HG02610 (cell line): ENCODE data around the gene KIF4B.
"Not testable (repeated sequence)": the region's sequence is repeated elsewhere in the genome, so short reads cannot be mapped to it uniquely, and the experiment has no call there.

Experiments used
- ATAC-seq: cut with Tn5 transposase; IDR thresholded peaks from one replicate; pipeline ENCODE4 v1.9.1; 2021; ENCODE audit warnings: mild to moderate bottlenecking, moderate library complexity; ENCODE audit not compliant: unreplicated experiment

KIF4B gene, protein sequence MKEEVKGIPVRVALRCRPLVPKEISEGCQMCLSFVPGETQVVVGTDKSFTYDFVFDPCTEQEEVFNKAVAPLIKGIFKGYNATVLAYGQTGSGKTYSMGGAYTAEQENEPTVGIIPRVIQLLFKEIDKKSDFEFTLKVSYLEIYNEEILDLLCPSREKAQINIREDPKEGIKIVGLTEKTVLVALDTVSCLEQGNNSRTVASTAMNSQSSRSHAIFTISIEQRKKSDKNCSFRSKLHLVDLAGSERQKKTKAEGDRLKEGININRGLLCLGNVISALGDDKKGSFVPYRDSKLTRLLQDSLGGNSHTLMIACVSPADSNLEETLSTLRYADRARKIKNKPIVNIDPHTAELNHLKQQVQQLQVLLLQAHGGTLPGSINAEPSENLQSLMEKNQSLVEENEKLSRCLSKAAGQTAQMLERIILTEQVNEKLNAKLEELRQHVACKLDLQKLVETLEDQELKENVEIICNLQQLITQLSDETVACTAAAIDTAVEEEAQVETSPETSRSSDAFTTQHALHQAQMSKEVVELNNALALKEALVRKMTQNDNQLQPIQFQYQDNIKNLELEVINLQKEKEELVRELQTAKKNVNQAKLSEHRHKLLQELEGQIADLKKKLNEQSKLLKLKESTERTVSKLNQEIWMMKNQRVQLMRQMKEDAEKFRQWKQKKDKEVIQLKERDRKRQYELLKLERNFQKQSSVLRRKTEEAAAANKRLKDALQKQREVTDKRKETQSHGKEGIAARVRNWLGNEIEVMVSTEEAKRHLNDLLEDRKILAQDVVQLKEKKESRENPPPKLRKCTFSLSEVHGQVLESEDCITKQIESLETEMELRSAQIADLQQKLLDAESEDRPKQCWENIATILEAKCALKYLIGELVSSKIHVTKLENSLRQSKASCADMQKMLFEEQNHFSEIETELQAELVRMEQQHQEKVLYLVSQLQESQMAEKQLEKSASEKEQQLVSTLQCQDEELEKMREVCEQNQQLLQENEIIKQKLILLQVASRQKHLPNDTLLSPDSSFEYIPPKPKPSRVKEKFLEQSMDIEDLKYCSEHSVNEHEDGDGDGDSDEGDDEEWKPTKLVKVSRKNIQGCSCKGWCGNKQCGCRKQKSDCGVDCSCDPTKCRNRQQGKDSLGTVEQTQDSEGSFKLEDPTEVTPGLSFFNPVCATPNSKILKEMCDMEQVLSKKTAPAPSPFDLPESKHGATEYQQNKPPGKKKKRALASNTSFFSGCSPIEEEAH

DNA sequence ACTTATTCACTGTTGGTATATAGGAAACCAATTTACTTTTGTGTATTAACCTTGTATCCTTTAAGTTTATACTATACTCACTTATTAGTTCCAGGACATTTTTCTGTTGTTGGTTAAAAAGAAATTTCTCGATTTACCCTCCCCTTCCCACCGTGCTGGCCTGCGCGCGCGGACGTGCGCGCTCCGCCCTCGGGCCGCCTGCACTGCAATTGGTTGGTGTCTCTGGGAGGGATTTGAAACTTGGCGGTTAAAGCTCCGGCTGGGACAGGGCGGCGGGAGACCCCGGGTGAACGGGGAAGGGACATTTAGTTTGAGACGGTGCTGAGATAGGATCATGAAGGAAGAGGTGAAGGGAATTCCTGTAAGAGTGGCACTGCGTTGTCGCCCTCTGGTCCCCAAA lies at the start of gene KIF4B:
TSS of gene KIF4B (plus strand) at position 230 of the 400 bp plus-strand sequence. CDS start at position 335, 105 bp downstream.
- ATAC-seq, result no peak

DNA sequence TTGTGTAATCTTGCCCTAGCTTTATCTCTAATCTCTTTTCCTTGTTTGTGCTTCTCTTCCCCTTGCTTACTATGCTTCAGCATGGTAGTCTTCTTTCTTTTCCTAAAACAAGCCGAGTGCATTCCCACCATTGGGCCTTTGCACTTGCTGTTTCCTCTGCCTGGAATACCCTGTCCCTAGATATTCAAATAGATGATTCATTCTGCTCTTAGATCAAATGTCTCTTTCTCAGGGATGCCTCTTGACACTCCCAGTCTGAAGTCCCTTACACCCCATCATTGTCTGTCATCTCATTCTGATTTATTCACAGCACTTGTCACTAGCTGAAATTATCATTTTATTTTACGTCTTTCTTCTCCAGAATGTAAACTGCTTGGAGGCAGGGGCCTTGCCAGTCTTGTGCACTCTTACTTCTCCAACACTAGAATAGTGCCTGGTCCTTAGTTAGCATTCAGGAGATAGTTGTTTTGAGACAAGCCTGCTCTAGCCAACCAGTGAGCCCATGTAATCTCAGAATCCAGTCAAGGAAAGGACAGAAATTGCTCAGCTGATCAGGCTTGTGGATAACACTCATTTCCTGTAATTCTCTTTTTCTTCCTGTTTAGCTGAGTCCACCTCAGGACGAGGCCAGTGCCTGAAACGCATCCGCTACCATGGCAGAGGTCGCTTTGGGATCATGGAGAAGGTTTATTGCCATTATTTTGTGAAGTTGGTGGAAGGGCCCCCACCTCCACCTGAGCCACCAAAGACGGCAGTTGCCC lies 47.3 kb upstream of the KIF4B start:
- ATAC-seq, result no peak

DNA sequence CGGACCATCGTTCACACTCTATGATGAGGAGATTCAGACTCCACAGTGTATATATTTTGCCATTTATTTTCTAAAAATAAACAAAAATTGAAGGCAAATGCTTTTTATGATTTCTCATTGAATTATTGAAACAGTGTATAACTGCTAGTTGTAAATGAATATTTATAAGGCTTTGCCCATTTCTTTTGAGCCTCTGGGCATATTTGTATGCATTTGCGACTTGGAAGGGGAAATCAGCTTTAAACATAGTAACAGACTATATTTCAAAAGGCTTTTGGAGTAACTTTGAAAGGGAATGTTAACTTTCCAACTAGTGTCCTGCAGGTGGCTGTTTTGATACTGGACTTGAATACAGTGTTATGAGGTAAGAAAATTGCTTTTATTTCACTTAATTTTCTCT lies 46.7 kb upstream of the KIF4B start:
- ATAC-seq, result no peak

DNA sequence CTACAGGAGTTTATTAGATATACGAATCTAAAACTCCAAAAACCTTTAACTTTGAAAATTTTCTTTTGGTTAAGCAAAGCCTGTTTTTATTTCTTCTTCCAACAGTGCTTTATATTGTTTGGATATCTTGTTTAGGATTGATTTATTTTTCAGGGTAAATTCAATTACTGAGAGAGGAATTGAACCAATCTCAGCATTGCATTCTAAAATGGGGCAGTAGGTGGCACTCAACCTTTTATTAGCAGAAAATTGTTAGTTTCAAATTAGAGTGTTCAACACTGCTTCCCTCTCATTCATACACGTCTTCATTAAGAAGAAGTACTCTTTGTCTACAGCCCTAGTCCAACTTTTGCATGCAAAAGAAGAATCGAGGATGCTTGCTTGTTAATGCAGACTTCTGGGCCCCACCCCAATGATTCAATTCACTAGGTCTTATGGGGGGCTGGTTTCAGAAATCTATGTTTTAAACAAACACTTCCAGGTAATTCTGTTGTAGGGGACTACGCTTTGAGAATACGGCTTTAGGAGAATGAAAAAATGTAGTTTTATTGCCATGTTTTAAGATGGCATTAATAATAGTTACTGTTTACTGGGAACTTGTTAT lies 46.0 kb upstream of the KIF4B start:
- no peak for ATAC-seq

DNA sequence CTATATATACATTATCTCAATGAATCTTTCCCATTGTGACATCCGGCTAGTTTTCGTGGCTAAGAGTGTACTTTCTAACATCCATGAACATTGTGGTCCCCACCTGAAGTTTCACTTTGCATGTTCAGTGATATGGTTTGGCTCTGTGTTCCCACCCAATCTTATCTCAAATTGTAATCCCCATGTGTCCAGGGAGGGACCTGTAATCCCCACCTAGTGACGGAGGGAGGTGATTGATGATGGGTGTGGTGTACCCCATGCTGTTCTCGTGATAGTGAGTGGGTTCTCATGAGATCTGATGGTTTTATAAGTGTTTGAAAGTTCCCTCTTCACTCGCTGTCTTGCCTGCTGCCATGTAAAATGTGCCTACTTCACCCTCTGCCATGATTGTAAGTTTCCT lies 44.6 kb upstream of the KIF4B start:
- no peak for ATAC-seq

DNA sequence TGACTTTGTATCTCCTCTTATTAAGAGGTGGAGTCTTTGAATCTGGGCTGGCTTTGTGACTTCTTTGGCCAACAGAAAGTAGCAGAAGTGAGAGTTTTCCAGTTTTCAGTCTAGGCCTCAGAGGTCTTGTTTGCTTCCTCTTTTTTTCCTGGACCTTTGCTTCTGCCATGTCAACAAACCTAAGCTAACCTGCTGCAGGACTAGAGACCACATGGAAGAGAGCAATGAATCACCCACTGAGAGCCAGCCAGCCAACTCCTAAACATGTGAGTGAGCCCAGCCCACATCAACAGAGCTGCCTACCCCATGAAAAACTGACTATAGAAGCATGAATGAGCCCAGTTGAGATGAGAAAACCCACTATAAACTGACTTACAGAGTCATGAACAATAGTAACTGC lies 42.8 kb upstream of the KIF4B start:
- ATAC-seq, result no peak

DNA sequence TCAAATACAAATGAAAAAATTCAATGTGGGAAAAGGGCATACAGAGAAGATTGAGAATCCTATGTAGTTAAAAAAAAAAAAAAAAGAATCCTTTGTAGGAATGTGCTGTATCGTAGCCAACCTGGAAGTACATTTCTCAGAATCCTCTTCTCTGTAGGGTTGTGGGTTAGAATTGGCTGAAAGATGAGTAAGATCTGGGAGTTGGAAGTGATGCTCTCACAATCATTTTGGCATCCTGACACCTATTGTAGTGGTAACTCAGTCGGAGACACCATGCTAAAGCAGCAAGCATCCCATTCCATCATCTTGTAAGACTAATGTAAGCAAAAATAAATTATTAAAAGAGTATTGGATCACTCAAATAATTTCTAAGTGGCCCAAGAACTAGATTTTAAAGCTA lies 42.1 kb upstream of the KIF4B start:
- no peak for ATAC-seq

DNA sequence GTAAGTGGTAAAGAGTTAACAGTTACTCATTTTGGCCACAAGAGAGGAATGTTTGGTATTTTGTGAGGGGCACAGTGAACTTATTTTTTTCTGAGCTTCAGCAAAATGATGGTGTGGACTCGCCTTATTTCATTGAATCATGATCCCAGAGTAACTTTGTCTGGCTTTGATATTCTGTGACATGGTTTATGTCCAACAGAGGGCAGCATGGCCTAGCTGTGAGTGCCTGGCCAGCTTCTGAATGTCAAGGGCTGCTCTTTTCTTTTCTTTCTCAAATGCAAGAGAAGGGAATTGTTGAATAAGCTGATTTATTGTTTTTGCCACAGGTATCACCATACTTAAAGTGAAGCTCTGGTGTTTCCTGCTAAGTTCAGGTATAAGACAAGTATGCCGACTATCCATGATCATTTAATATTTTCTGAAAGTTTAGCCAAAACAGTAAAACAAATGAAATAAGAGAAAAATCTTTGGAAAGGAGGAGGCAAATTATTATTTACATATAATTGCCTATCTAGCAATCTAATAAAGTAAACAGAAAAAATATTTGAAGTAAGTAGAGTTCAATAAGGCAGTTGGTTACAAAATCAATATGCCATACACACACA lies 41.0 kb upstream of the KIF4B start:
- no peak for ATAC-seq

DNA sequence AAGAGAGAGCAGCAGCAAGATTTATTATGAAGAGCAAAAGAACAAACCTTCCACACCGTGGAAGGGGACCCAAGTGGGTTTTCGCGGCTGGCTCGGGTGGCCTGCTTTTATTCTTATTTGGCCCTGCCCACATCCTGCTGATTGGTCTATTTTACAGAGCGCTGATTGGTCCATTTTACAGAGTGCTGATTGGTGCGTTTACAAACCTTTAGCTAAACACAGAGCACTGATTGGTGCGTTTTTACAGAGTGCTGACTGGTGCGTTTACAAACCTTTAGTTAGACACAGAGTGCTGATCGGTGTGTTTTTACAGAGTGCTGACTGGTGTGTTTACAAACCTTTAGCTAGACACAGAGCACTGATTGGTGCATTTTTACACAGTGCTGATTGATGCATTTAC lies 37.5 kb upstream of the KIF4B start:
- ATAC-seq, result not testable (repeated sequence)

DNA sequence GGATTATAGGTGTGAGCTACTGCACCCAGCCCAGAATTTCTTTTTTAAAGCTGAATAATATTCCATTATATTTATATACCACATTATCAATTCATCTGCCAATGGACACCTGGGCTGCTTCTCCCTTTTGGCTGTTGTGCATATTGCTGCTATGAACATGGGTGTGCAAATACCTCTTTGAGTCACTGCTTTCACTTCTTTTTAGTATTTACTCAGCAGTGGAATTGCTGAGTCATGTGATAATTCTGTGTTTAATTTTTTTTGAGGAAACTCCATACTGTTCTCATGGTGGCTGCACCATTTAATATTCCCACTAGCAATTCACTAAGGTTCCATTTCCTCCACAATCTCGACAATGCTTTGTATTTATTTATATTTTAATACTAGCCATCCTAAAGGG lies 36.1 kb upstream of the KIF4B start:
- peak; percentile 52 for ATAC-seq

DNA sequence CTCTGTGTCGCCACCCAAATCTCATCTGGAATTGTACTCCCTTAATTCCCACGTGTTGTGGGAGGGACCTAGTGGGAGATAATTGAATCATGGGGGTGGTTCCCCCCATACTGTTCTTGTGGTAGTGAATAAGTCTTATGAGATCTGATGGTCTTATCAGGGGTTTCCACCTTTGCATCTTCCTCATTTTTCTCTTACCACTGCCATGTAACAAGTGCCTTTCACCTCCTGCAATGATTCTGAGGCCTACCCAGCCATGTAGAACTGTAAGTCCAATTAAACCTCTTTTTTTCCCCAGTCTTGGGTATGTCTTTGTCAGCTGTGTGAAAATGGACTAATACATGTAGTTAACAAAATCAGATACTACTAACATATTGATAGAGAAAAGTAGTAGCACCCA lies 35.3 kb upstream of the KIF4B start:
- not testable (repeated sequence) for ATAC-seq

DNA sequence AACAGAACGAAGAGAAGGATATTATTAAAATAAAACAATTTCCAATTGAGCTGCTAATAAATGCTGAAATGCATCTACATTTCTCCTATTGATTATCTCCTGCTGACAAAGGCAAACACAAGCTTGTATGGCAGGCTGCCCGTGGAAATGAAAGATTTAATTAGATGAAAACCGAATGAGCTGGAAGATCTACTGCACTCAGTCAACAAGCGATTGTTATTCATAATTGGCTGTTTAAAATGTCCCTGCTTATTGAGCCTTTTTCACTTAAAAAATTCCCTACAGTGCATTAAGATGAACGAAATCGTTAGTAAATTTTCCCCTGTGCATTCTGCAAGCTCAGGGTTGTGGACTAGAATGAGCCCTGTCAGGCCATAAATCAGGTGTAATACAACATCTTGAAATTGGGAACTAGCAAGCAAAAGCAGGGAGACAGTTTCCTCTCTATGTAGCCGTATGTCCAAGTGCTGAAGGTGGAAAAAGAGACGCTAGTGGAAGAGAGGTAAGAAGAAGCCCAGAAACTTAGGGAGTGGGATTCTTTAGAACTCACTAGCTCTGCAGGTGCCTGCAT lies 28.5 kb upstream of the KIF4B start:
- ATAC-seq, result no peak

DNA sequence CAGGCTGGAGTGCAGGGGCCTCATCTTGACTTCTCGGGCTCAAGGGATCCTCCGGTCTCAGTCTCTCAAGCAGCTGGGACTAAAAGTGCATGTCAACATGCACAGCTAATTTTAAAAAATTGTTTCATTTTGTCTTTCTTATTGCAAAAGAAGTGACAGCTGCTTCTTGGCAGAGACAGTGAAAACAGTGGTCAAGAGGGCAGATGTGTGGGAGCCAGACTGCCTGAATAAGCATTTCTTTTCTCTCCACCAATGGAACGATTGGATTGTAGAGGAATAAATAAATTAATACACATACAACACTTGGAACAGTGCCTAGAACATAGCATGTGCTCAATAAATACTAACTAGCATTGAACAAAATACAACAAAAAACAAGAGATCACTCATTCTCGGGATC lies 27.4 kb upstream of the KIF4B start:
- ATAC-seq, result no peak

DNA sequence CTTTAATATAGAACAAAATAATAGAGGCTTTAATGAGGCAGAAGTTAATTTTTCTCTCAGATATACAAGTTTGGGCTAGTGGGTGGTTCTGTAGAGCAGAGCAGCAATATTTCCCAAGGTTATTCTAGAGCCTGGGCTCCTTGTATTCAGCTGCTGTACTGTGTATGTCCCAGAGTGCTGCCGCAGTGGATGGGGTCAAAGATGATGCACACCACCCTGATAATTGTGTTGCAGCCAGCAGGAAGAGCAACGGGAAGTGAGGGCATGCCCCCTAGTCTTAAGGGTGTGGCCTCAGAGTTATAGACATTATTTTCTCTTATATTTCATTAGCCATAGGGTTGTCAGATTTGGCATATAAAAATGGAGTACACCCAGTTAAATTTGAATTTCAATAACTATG lies 23.9 kb upstream of the KIF4B start:
- ATAC-seq, result no peak

DNA sequence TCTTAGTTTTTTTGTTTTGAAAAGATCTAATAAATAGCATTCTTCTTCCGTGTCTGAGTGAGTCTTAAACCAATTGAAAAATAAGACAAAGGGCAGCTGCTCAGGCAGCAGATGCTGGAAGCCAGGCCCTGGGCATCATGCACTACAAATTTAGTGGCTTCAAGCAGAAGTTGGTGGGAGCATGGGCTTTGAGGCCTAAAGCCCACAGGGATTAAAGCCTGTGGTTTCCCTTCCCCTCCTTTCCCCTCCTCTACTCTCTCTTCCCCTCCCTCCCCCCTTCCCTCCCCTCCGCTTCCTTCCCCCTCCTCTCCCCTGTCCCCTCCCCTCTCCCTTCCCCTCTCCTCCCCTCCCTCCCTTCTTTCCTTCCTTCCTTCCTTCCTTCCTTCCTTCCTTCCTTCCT lies 20.1 kb upstream of the KIF4B start:
- no peak for ATAC-seq

DNA sequence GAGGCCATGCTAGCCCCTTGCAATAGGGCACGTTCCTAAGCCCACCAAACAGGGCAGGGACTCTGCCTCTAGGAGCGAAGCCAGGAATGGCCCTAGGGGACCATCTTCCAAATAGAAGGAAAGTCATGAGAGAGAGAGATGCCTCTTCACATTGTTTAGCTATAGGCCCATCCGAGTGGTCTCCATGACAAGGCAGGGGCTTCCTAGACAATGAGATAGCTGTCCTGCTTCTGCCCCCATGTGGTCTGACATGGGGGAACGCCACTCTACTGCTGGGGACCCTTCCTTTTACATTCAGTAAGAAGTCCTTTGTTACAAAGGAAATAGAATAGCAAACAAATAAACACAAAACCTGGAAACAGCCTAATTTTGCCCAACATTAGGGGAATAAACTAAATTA lies 17.9 kb upstream of the KIF4B start:
- no peak for ATAC-seq

DNA sequence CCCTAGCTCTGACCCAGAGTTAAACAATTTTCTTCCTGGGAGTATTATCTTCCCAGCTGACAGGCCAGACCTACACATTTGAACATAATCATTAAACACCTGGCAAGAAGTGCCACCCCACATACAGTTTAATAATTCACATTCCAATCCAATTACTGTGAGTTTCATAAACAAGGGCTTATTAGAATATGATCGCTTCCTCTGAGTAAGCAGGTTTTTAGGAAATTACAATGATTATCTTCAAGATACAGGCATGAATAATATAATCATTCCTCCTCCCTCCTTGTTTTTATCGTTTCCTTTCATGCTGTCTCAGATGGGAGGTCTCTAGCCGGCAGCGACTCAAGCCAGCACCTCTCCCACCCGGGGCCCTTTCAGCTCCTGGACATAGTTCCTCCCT lies 15.8 kb upstream of the KIF4B start:
- ATAC-seq, result no peak

DNA sequence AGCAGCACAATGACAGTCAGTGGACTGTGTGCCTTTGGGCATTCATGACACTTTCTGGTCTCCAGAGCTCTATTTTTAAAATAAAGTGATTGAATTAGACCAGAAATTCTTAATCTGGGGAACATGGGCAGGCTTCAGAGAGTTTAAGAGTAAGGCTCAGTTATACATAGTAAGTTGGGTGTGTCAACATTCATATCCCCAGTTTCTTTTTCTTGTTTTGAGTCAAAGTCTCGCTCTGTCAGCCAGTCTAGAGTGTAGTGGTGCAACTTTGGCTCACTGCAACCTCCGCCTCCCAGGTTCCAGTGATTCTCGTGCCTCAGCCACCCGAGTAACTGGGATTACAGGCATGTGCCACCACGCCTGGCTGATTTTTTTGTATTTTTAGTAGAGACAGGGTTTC lies 13.7 kb upstream of the KIF4B start:
- ATAC-seq, result peak; percentile 54

DNA sequence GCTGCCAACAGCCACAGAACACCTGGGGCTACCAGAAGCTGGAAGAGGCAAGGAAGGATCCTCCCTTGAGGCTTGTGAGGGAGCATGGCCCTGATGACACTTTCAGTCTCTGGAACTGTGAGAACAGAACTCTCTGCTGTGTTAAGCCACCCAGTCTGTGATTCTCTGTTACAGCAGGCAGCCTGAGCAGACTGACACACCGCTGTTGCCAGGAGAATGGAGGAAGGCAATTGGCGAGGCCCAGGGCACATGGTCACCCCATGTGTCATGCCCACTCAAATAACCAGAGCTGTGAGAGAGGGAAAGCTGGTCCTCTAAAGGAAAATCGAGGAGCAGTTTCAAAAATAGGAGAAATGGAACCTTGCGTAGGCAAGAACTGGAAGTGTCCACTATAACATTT lies 12.0 kb upstream of the KIF4B start:
- ATAC-seq, result no peak
